Measurements from ENCODE around the gene FREM3.

The FREM3 gene

DNA sequence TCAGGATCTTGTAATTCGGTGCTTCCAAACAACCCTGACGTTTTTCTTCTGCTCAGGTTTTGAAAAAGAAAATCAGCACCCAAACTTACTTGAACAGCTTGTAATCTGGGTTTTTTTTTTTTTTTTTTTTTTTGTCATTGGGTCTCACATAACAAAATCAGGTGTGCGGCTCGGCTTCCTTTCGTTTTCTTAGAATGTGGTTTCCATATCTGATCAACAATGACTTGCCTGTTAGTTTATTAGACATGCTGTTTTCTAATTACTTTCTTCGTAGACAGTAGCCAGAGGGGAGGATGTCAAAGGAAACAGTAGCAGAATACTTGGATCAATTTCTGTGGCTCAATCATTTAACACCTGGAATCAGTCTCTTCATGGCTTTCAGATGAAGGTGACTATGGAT, 890 bp upstream of the FREM3 start:
- Histone ChIP-seq H3K36me3 (ENCODE audit: low read length) (no peaks in the 10 kb centered on the region), H2AFZ (ENCODE audit: low read depth, low read length, severe bottlenecking) (no peak overlapping the region), H3K9me2 (replicated peaks; ENCODE audit: insufficient read depth, low read length) (no peaks in the 10 kb centered on the region), H3K4me3 (ENCODE audit: insufficient read depth, low read length, poor library complexity, severe bottlenecking) (no peak overlapping the region), H3K27me3 (ENCODE audit: low read length) (no peaks in the 10 kb centered on the region), H3K4me2 (ENCODE audit: low read depth, low read length, poor library complexity, severe bottlenecking) (no peak overlapping the region), H3K27ac (ENCODE audit: low read depth, low read length) (no peak overlapping the region), H3K79me2 (ENCODE audit: insufficient read depth, low read length) (no peaks in the 10 kb centered on the region), H3K9me3 (ENCODE audit: insufficient read depth, low read length) (no peaks in the 10 kb centered on the region), H4K20me1 (ENCODE audit: low read depth, low read length) (no peaks in the 10 kb centered on the region), H3K9ac (ENCODE audit: low read length) (no peak overlapping the region), H3F3A (ENCODE audit: insufficient read depth) (no peaks in the 10 kb centered on the region)
- TF ChIP-seq, protein P1, sequence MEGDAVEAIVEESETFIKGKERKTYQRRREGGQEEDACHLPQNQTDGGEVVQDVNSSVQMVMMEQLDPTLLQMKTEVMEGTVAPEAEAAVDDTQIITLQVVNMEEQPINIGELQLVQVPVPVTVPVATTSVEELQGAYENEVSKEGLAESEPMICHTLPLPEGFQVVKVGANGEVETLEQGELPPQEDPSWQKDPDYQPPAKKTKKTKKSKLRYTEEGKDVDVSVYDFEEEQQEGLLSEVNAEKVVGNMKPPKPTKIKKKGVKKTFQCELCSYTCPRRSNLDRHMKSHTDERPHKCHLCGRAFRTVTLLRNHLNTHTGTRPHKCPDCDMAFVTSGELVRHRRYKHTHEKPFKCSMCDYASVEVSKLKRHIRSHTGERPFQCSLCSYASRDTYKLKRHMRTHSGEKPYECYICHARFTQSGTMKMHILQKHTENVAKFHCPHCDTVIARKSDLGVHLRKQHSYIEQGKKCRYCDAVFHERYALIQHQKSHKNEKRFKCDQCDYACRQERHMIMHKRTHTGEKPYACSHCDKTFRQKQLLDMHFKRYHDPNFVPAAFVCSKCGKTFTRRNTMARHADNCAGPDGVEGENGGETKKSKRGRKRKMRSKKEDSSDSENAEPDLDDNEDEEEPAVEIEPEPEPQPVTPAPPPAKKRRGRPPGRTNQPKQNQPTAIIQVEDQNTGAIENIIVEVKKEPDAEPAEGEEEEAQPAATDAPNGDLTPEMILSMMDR (IDR thresholded peaks at IDR 0.05; ENCODE audit: insufficient read depth, low read length, poor library complexity, severe bottlenecking), result no peak
- TF ChIP-seq EZH2phosphoT487 (conservative IDR thresholded peaks at IDR 0.05; ENCODE audit: low read length), result no peak

- no peaks in the 10 kb centered on the region for H3K9me2 ChIP-seq (replicated peaks; ENCODE audit: insufficient read depth, low read length)
- no peaks in the 10 kb centered on the region for H3K36me3 ChIP-seq (ENCODE audit: low read length)
- no peak overlapping the region for H2AFZ ChIP-seq (ENCODE audit: low read depth, low read length, severe bottlenecking)
- no peaks in the 10 kb centered on the region for H3F3A ChIP-seq (ENCODE audit: insufficient read depth)
- TF ChIP-seq, protein P1 (IDR thresholded peaks at IDR 0.05; ENCODE audit: insufficient read depth, low read length, poor library complexity, severe bottlenecking), result no peak
- TF ChIP-seq EZH2phosphoT487 (conservative IDR thresholded peaks at IDR 0.05; ENCODE audit: low read length), result no peak
- no peak overlapping the region for H3K27ac ChIP-seq (ENCODE audit: low read depth, low read length)
- H4K20me1 ChIP-seq (ENCODE audit: low read depth, low read length), result no peaks in the 10 kb centered on the region
- H3K4me3 ChIP-seq (ENCODE audit: insufficient read depth, low read length, poor library complexity, severe bottlenecking), result no peak overlapping the region
- no peak overlapping the region for H3K9ac ChIP-seq (ENCODE audit: low read length)
- no peaks in the 10 kb centered on the region for H3K9me3 ChIP-seq (ENCODE audit: insufficient read depth, low read length)
- no peaks in the 10 kb centered on the region for H3K79me2 ChIP-seq (ENCODE audit: insufficient read depth, low read length)
- no peak overlapping the region for H3K4me2 ChIP-seq (ENCODE audit: low read depth, low read length, poor library complexity, severe bottlenecking)
- no peaks in the 10 kb centered on the region for H3K27me3 ChIP-seq (ENCODE audit: low read length)
These were observed 444 bp downstream of the FREM3 start for GRCh38 chr4:143700046-143700415.

DNA sequence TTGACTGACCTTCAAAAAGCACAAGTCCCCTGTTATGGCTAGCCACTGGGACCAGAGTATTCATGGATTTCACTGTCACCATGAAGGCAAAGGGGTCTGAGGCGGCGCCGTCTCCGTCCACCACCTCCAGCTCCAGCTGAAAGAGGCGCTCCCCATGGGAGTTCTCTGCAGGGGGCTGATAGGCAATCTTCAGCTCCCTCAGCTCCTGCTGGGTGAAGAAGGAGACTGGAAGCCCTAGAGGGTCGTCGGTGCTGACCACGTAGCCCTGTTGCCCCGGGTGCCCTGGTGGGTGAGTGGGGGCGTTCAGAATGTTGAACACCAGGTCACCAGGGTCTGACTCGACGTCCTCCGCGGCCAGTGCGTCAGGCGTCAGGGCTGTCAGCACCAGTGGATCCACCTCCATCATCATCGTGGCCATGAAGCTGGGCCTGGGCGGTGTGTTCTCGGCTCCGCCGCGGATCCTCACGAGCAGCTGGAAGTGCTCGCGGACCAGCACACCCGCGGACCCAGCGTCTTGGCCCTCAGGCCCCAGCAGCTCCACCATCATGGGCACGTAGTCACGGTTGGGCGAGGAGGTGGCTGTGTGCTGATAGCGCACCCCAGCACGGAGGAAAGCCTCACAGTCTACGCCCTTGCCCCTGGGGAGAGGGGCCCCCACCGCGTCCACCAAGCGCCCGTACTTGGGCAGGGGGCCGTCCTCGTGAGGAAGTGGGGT, 987 bp downstream of the FREM3 start:
- H3K4me2 ChIP-seq (ENCODE audit: low read depth, low read length, poor library complexity, severe bottlenecking), result no peak overlapping the region
- no peak overlapping the region for H2AFZ ChIP-seq (ENCODE audit: low read depth, low read length, severe bottlenecking)
- no peaks in the 10 kb centered on the region for H3K27me3 ChIP-seq (ENCODE audit: low read length)
- H3K9me3 ChIP-seq (ENCODE audit: insufficient read depth, low read length), result no peaks in the 10 kb centered on the region
- H3K9ac ChIP-seq (ENCODE audit: low read length), result no peak overlapping the region
- H3F3A ChIP-seq (ENCODE audit: insufficient read depth), result no peaks in the 10 kb centered on the region
- H3K79me2 ChIP-seq (ENCODE audit: insufficient read depth, low read length), result no peaks in the 10 kb centered on the region
- H3K36me3 ChIP-seq (ENCODE audit: low read length), result no peaks in the 10 kb centered on the region
- no peaks in the 10 kb centered on the region for H4K20me1 ChIP-seq (ENCODE audit: low read depth, low read length)
- no peak overlapping the region for H3K4me3 ChIP-seq (ENCODE audit: insufficient read depth, low read length, poor library complexity, severe bottlenecking)
- no peak overlapping the region for H3K27ac ChIP-seq (ENCODE audit: low read depth, low read length)
- no peaks in the 10 kb centered on the region for H3K9me2 ChIP-seq (replicated peaks; ENCODE audit: insufficient read depth, low read length)
- TF ChIP-seq EZH2phosphoT487 (conservative IDR thresholded peaks at IDR 0.05; ENCODE audit: low read length), result no peak
- TF ChIP-seq, protein P1 (IDR thresholded peaks at IDR 0.05; ENCODE audit: insufficient read depth, low read length, poor library complexity, severe bottlenecking), result no peak

Data from SU-DHL-6 (cell line).